Smooth muscle cell (in vitro differentiated cells): ENCODE results near the gene CATSPER3. TPM values are rescaled to one million over a fixed set of nuclear protein-coding genes. Genes with fewer than 3 reads are reported as not detected.

Experiments
- DNase-seq: peaks from one replicate; lab custom pipeline; 2025; ENCODE audit not compliant: unreplicated experiment; lab: John Stamatoyannopoulos, UW
- H2AFZ ChIP-seq: fragments of 200-600 bp; sonication (generic); 2 replicates; pipeline ENCODE4 v1.6.0; 2016; ENCODE audit warnings: antibody characterized with exemption, low read depth, mild to moderate bottlenecking
- H3F3A ChIP-seq: fragments of 200-600 bp; sonication (generic); 2 replicates; pipeline ENCODE4 v1.6.0; 2017; ENCODE audit warnings: antibody characterized with exemption, low read depth
- H3K27ac ChIP-seq: fragments of 200-600 bp; sonication (generic); 2 replicates; pipeline ENCODE4 v1.5.1; 2016; ENCODE audit warnings: low read depth, mild to moderate bottlenecking
- H3K27me3 ChIP-seq: fragments of 200-600 bp; sonication (generic); 2 replicates; pipeline ENCODE4 v1.6.1; 2016; ENCODE audit warnings: low read depth, mild to moderate bottlenecking
- H3K36me3 ChIP-seq: fragments of 200-600 bp; sonication (generic); 2 replicates; pipeline ENCODE4 v1.5.1; 2016; ENCODE audit warnings: low read depth
- H3K4me1 ChIP-seq: fragments of 200-600 bp; sonication (generic); 2 replicates; pipeline ENCODE4 v1.5.1; 2016; ENCODE audit warnings: low read depth
- H3K4me2 ChIP-seq: fragments of 200-600 bp; sonication (generic); 2 replicates; pipeline ENCODE4 v1.6.0; 2016; ENCODE audit warnings: mild to moderate bottlenecking
- H3K4me3 ChIP-seq: fragments of 200-600 bp; sonication (generic); 2 replicates; pipeline ENCODE4 v1.5.1; 2016; ENCODE audit warnings: mild to moderate bottlenecking
- H3K79me2 ChIP-seq: fragments of 200-600 bp; sonication (generic); 2 replicates; pipeline ENCODE4 v1.6.0; 2016; ENCODE audit warnings: low read depth, mild to moderate bottlenecking
- H3K9ac ChIP-seq: fragments of 200-600 bp; sonication (generic); 2 replicates; pipeline ENCODE4 v1.6.0; 2016; ENCODE audit warnings: low read depth
- H3K9me3 ChIP-seq: fragments of 200-600 bp; sonication (generic); replicated peaks from 2 replicates; pipeline ENCODE4 v1.5.1; 2016; ENCODE audit warnings: low read depth
- H4K20me1 ChIP-seq: fragments of 200-600 bp; sonication (generic); 2 replicates; pipeline ENCODE4 v1.6.0; 2016; ENCODE audit warnings: low read depth
- WGBS: methylation state at CpG from one replicate; pipeline ENCODE4 v1.1.7; 2016; ENCODE audit warnings: low lambda C conversion rate; 5-methylcytosine and 5-hydroxymethylcytosine counted together
- polyA plus RNA-seq: library from polyadenylated mRNA; unstranded; fragments of >200 nt; fragmentation: Nextera tagmentation; extraction: Ambion mirVana; gene quantifications from 2 replicates; pipeline ENCODE4 v1.2.1, GENCODE V29; 2016
- total RNA-seq: library from RNA; depleted of rRNA; stranded (reverse); fragments of >200 nt; gene quantifications from 2 replicates; pipeline ENCODE4 v1.2.3, GENCODE V29; 2014
- TF ChIP-seq, protein P1 (sequence below): fragments of 200-600 bp; sonication (generic); IDR thresholded peaks from 2 replicates; pipeline ENCODE4 v1.5.1; 2017; ENCODE audit warnings: borderline replicate concordance, mild to moderate bottlenecking, antibody characterized with exemption; ENCODE audit not compliant: insufficient read depth, poor library complexity, severe bottlenecking

The CATSPER3 gene
- total and polyA plus RNA-seq, 2 experiments from 2014 or later = not detected

- H2AFZ ChIP-seq = no peak overlapping the region
- no peak overlapping the region for H3K4me3 ChIP-seq
- 98% methylated on average over 9 of the region's 9 CpGs for WGBS
- no peak overlapping the region for H3K27ac ChIP-seq
- no peaks in the 10 kb centered on the region for H3K4me1 ChIP-seq
- no peaks in the 10 kb centered on the region for H3K27me3 ChIP-seq
- no peaks in the 10 kb centered on the region for H3F3A ChIP-seq
- no peak overlapping the region for H3K4me2 ChIP-seq
- no peaks in the 10 kb centered on the region for H4K20me1 ChIP-seq
- H3K9me3 ChIP-seq = no peaks in the 10 kb centered on the region
- H3K79me2 ChIP-seq = no peaks in the 10 kb centered on the region
- H3K9ac ChIP-seq = no peak overlapping the region
- TF ChIP-seq, protein P1, sequence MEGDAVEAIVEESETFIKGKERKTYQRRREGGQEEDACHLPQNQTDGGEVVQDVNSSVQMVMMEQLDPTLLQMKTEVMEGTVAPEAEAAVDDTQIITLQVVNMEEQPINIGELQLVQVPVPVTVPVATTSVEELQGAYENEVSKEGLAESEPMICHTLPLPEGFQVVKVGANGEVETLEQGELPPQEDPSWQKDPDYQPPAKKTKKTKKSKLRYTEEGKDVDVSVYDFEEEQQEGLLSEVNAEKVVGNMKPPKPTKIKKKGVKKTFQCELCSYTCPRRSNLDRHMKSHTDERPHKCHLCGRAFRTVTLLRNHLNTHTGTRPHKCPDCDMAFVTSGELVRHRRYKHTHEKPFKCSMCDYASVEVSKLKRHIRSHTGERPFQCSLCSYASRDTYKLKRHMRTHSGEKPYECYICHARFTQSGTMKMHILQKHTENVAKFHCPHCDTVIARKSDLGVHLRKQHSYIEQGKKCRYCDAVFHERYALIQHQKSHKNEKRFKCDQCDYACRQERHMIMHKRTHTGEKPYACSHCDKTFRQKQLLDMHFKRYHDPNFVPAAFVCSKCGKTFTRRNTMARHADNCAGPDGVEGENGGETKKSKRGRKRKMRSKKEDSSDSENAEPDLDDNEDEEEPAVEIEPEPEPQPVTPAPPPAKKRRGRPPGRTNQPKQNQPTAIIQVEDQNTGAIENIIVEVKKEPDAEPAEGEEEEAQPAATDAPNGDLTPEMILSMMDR = no peak
- no peak for DNase-seq
- no peaks in the 10 kb centered on the region for H3K36me3 ChIP-seq
Observed at GRCh38 chr5:135007305-135007704, 39.6 kb downstream of the CATSPER3 start.

DNA sequence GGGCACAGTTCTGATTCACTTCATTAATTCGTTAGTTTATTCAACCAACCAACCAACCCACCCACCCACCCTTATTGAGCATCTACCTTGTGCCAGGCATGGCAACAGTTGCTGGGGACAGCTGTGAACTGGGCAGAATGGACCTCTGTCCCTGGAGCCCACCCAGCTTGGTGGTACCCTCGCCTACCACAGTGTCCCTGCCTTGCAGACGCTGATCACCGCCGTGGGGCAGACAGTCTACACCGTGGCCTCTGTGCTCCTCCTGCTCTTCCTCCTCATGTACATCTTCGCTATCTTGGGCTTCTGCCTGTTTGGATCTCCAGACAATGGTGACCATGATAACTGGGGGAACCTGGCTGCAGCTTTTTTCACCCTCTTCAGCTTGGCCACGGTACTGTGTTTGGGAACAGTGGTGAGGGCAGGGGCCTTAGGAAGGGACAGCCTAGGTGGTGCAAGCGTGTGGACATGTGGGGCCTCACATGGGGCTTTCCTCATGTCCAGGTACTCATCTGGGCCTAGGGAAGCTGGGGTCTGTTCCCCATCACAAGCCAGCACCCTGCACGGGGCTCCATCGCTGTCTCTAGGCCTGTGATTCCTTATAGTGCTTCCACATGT, 40.1 kb downstream of the CATSPER3 start:
- Histone ChIP-seq H3K79me2 (no peaks in the 10 kb centered on the region), H2AFZ (no peak overlapping the region), H3K4me3 (no peak overlapping the region), H3K9me3 (no peaks in the 10 kb centered on the region), H3K9ac (no peak overlapping the region), H3K4me1 (no peaks in the 10 kb centered on the region), H3K4me2 (no peak overlapping the region), H3K27me3 (no peaks in the 10 kb centered on the region), H3F3A (no peaks in the 10 kb centered on the region), H4K20me1 (no peaks in the 10 kb centered on the region), H3K36me3 (no peaks in the 10 kb centered on the region), H3K27ac (no peak overlapping the region)
- TF ChIP-seq, protein P1 = no peak
- DNase-seq = no peak
- WGBS = 80% methylated on average over 11 of the region's 11 CpGs

DNA sequence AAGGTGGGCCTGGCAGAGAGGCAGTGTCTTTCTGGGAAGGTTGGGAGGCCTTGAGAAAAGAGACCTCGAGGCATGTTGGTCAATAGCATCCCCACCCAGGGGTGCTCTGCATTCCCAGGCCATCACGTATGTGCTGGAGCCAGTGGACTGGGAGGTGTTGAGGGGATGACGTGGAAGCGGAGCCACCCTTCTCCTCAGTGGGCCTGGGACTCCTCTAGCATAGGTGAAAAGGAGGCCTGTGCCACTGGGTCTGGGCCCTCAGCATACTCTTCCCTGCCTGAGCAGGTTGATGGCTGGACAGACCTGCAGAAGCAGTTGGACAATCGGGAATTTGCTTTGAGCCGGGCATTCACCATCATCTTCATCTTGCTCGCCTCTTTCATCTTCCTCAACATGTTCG, 40.8 kb downstream of the CATSPER3 start:
- TF ChIP-seq, protein P1 = no peak
- DNase-seq = no peak

More for the DNA sequence above, 40.8 kb downstream of the CATSPER3 start:
- Histone ChIP-seq H3K27ac (no peak overlapping the region), H2AFZ (no peak overlapping the region), H3K4me3 (no peak overlapping the region), H3F3A (no peaks in the 10 kb centered on the region), H3K79me2 (no peaks in the 10 kb centered on the region), H3K9ac (no peak overlapping the region), H3K4me2 (no peak overlapping the region), H3K4me1 (no peaks in the 10 kb centered on the region), H3K36me3 (no peaks in the 10 kb centered on the region), H3K27me3 (no peaks in the 10 kb centered on the region), H4K20me1 (no peaks in the 10 kb centered on the region), H3K9me3 (no peaks in the 10 kb centered on the region)
- 97% methylated on average over 8 of the region's 8 CpGs for WGBS
